Naive B cell (primary cell): Measurements from ENCODE around the gene SCN3B. TPM values are rescaled to one million over a fixed set of nuclear protein-coding genes. Genes with fewer than 3 reads are reported as not detected.

Experiments
- ATAC-seq, 2 donors: fragments of 150-1000 bp; cut with Tn5 transposase; 2 replicates each; pipeline ENCODE4 v1.10.0; 2021; ENCODE audit warnings: low read depth in 2 of 2, mild to moderate bottlenecking in 2 of 2, moderate library complexity in 2 of 2
- DNase-seq: peaks from one replicate; pipeline ENCODE4 v3.0.0; 2022
- H3K27ac Mint-ChIP-seq, 6 donors: one replicate each; pipeline ENCODE4 v1.8.0; 2020 to 2022; ENCODE audit warnings: mild to moderate bottlenecking in 6 of 6, mixed read lengths in 6 of 6, moderate library complexity in 5 of 6, inconsistent platforms in 2 of 6
- H3K27me3 Mint-ChIP-seq, 3 donors: one replicate each; pipeline ENCODE4 v1.8.0; 2021 to 2022; ENCODE audit warnings: mixed read lengths in 3 of 3, mild to moderate bottlenecking in 1 of 3
- H3K36me3 Mint-ChIP-seq, 2 donors: one replicate each; pipeline ENCODE4 v1.8.0; 2020 to 2022; ENCODE audit warnings: mixed read lengths in 2 of 2, inconsistent platforms in 1 of 2, mild to moderate bottlenecking in 1 of 2
- H3K4me1 Mint-ChIP-seq, 3 donors: one replicate each; pipeline ENCODE4 v1.8.0; 2020 to 2022; ENCODE audit warnings: mixed read lengths in 3 of 3, inconsistent platforms in 1 of 3, mild to moderate bottlenecking in 1 of 3, moderate library complexity in 1 of 3
- H3K4me3 Mint-ChIP-seq, 8 donors: one replicate each; pipeline ENCODE4 v1.8.0; 2020 to 2022; ENCODE audit warnings: mild to moderate bottlenecking in 8 of 8, mixed read lengths in 8 of 8, moderate library complexity in 8 of 8, inconsistent platforms in 2 of 8
- H3K9me3 Mint-ChIP-seq, 7 donors: one replicate each; pipeline ENCODE4 v1.8.0; 2020 to 2022; ENCODE audit warnings: mixed read lengths in 7 of 7, mild to moderate bottlenecking in 5 of 7, inconsistent platforms in 2 of 7, moderate library complexity in 1 of 7
- polyA plus RNA-seq, 6 donors: library from polyadenylated mRNA; unstranded; fragments of 300-500 nt; fragmentation: Illumina TruSeq; gene quantifications; one replicate each; pipeline ENCODE4 v1.2.3, GENCODE V29; 2021; ENCODE audit warnings: low read depth in 6 of 6

SCN3B gene
- polyA plus RNA-seq, 6 donors from 2014 or later, result 0.10 TPM; not detected in 5

DNA sequence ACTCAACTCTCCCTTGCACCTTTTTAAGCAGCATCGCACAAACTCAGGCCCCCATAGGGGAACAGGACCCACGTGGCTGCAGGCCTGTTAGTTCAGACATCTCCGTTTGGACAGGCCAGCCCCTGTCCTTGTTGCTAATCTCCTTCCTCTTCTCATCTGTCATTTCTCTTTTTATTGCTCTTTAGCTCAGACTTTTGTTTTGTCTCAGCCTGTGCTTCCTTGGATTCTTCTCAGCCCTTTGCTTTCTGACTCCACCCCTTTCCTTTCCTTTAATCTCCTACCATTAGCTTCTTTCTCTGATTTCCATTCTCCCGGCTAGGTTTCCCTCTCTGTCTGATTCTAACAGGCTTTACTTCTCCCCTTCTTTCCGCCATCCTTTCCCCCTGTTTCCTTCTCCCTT, 68.7 kb downstream of the SCN3B start:
- H3K27me3 Mint-ChIP-seq, result peaks cover 4 to 10% (median 8%) of the 10 kb centered on the region in 3 donors
- no peaks in the 10 kb centered on the region for H3K36me3 Mint-ChIP-seq
- peaks cover 0 to 4% (median 0%) of the 10 kb centered on the region in 7 donors for H3K9me3 Mint-ChIP-seq
- DNase-seq, result no peak
- no peak overlapping the region for H3K27ac Mint-ChIP-seq
- H3K4me1 Mint-ChIP-seq, result peaks cover 3 to 7% (median 5%) of the 10 kb centered on the region in 3 donors
- H3K4me3 Mint-ChIP-seq, result no peak overlapping the region
- ATAC-seq, result no peak

DNA sequence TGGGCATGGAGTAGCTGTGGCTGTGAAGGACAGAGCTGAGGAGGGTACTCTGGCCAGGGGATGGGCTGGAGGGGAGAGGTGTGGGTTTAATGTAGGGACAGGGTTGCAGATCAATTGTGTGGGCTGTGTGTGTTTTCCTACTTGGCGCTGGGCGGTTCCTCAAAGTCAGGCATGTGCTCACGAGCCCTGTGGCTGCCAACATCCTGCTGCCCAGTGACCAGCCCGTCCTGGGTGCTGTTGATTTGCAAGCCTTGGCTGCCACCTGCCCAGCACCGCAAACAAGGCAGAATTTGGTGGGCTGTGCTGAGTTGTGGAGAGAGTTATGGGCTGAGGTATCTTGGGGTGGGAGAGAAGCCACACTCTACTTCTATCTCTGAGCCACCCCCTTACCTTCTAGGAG, 69.2 kb downstream of the SCN3B start:
- Mint-ChIP-seq H3K9me3 (peaks cover 0 to 4% (median 0%) of the 10 kb centered on the region in 7 donors), H3K36me3 (no peaks in the 10 kb centered on the region), H3K27me3 (peaks cover 4 to 13% (median 13%) of the 10 kb centered on the region in 3 donors), H3K4me3 (no peak overlapping the region), H3K27ac (no peak overlapping the region), H3K4me1 (peaks cover 7 to 12% (median 9%) of the 10 kb centered on the region in 3 donors)
- no peak for DNase-seq
- no peak for ATAC-seq

DNA sequence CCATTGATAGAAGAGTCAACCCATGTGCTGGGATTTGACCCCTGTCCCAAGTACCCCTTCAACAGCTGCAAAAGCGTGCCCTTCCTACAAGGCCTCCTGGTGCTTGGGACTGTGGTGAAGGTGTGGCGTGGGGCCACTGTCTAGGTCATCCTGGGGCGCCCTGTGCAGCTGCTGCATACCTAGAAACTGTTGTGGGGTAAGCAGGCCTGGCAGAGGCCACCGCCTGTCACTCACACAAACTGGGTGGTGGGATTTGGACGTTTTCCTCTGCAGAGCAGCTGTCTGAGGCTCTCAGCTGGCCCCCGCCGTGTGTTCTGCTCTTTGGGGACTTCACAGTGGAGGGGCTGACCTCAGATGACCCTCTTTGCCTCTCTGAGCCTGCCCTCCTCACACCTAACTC, 69.7 kb downstream of the SCN3B start:
- Mint-ChIP-seq H3K27me3 (peaks cover 4 to 14% (median 13%) of the 10 kb centered on the region in 3 donors), H3K4me3 (no peak overlapping the region), H3K4me1 (peaks cover 7 to 12% (median 9%) of the 10 kb centered on the region in 3 donors), H3K36me3 (no peaks in the 10 kb centered on the region), H3K27ac (no peak overlapping the region), H3K9me3 (peaks cover 0 to 4% (median 0%) of the 10 kb centered on the region in 7 donors)
- ATAC-seq (no peak), DNase-seq (no peak)

DNA sequence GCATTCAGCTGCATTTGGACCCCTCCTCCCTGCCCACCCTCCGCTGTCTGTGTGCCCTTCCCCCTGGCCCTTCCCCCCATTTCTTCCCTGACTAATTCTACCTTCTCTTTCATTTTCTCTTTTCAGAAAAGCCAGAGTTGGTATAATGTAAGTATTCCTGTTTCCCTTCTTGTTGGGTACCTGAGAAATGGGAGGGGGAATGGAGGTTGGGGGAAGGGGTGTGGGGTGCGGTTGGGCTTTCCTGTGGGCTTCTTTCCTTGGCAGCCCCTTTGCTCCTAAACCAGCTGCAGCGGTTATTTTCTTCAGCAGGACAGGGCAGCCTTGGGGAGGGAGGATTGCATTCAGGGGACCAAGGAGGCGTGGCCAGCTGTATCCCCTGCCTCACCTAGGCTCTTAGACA, 70.2 kb downstream of the SCN3B start:
- ATAC-seq (no peak), DNase-seq (no peak)
- no peak overlapping the region for H3K27ac Mint-ChIP-seq
- no peak overlapping the region for H3K4me3 Mint-ChIP-seq
- H3K36me3 Mint-ChIP-seq, result no peaks in the 10 kb centered on the region
- H3K9me3 Mint-ChIP-seq, result peaks cover 0 to 4% (median 0%) of the 10 kb centered on the region in 7 donors
- H3K4me1 Mint-ChIP-seq, result peaks cover 7 to 12% (median 9%) of the 10 kb centered on the region in 3 donors
- H3K27me3 Mint-ChIP-seq, result peaks cover 4 to 14% (median 13%) of the 10 kb centered on the region in 3 donors

DNA sequence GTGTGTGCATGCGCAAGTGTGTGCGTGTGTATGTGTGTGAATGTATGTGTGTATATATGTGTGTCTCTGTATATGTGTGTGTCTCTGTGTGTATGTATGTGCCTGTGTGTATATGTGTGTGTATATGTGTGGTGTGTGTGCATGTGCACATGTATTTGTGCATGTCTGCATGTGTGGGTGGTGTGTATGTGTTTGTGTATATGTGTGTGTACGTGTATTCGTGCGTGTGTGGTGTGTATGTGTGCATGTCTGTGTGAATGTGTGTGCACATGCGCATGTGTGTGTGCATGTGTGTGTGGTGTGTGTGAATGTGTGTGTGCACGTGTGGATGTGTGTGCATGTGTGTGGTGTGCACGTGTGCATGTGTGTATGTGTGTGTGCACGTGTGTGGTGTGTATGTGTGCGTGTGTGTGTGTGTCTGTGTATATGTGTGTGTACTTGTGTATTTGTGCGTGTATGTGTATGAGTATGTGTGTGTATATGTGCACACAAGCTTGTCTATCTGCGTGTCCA, 71.4 kb downstream of the SCN3B start:
- Mint-ChIP-seq H3K27me3 (peaks cover 4 to 14% (median 13%) of the 10 kb centered on the region in 3 donors), H3K9me3 (peaks cover 0 to 4% (median 0%) of the 10 kb centered on the region in 7 donors), H3K36me3 (no peaks in the 10 kb centered on the region), H3K27ac (no peak overlapping the region), H3K4me3 (no peak overlapping the region), H3K4me1 (peaks cover 7 to 12% (median 9%) of the 10 kb centered on the region in 3 donors)
- no peak for ATAC-seq
- DNase-seq, result no peak

DNA sequence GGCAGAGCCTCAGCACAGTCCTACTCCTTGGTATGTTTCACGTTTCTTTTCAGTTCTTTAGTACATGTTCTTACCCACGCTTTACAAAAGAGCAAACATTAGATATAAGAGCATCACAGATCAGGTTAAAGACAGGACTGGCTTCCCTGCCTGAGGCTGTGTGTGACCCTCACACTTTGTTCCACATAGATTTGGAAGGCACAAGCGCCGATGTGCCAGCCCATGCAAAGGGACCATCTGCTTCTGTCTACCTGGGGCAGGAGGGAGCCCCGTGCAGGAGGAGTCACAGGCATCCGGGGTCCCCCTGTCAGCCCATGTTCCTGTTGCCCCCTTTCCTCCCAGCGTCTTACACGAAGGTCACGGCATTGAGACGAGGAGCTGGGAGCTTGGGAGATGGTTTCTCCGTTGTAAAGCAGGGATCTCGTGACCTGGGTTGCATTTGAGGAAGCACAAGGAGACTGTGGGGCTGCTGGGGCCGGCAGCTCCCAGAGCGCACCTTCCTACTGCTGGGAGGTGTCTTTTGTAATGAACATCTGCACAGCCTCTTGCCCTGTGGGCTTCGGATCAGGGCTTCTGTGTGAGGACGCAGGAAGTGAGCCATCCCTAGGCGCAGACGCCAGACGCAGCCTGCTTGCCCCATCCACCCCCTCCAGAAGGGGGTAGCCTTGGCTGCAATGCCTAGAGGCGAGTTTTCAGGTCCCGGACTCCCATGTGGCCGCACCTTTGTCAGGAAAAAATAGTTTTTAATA, 72.6 kb downstream of the SCN3B start:
- peak overlapping the region in 1 of 6 donors; percentile 24 for H3K27ac Mint-ChIP-seq
- no peaks in the 10 kb centered on the region for H3K36me3 Mint-ChIP-seq
- peaks cover 0 to 4% (median 0%) of the 10 kb centered on the region in 7 donors for H3K9me3 Mint-ChIP-seq
- ATAC-seq (no peak), DNase-seq (no peak)
- peaks cover 4 to 14% (median 13%) of the 10 kb centered on the region in 3 donors for H3K27me3 Mint-ChIP-seq
- H3K4me3 Mint-ChIP-seq, result no peak overlapping the region
- H3K4me1 Mint-ChIP-seq, result peaks cover 9 to 12% (median 12%) of the 10 kb centered on the region in 3 donors

DNA sequence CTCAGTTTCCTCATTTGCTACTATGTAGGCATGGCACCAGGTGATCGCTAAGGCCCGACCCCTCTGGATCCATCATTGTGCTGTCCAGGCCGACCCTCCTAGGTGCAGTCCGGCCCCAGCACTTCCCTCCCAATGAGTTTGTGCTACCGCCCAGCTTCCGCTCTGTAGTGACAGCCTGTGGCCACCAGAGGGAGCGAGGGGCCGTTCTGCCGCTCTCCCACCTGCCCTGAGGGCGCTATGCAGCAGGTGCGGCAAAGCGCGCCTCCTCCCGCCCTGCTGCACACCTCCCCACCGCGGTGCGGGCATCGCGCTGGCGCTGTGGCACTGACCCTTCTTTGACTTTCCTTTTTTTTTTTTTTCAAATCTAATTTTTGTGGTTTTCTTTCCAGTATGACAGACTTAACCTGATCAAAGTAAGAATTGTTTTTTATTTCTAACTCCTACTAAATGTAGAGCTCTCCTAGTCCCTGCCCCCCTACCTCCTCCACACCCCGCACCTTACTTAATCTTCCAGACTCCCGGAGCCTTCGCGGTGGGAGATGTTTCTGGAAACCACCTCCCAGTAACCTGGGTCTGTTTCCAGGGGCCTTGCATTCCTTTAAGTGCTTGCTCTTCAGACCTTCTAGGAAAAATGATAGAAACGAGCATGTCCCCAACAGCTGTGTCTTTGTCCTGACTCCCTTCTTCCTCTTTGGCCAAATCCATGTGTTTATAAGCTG, 73.7 kb downstream of the SCN3B start:
- Mint-ChIP-seq H3K36me3 (no peaks in the 10 kb centered on the region), H3K27me3 (peaks cover 9 to 21% (median 13%) of the 10 kb centered on the region in 3 donors), H3K27ac (no peak overlapping the region), H3K4me1 (peaks cover 14 to 18% (median 18%) of the 10 kb centered on the region in 3 donors), H3K4me3 (peak overlapping the region in 1 of 8 donors; percentile 6), H3K9me3 (peaks cover 0 to 4% (median 0%) of the 10 kb centered on the region in 7 donors)
- ATAC-seq (peak; percentile 75 to 86), DNase-seq (peak; percentile 47)

DNA sequence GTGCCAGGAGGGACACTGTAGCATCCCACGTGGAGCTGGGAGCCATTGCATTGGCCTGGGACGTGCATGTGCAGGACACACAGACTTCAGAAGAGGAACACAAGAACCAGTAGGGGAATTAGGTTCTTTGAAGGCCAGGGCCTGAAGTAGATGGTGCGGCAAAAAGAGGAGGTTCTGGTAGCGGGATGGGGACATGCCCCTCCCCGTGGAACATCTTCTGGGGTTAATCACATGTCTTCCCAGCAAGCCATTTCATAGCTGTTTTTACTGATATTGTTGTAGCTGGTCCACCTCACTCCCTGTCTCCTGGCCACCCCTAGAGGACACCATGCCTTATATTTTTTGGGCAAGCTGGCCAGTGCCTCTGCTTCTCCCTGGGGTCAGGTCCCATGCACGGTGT, 74.3 kb downstream of the SCN3B start:
- Mint-ChIP-seq H3K4me3 (peak overlapping the region in 2 of 8 donors; percentile 34 to 82), H3K27ac (no peak overlapping the region), H3K36me3 (no peaks in the 10 kb centered on the region), H3K4me1 (peaks cover 14 to 18% (median 18%) of the 10 kb centered on the region in 3 donors), H3K27me3 (peaks cover 9 to 21% (median 13%) of the 10 kb centered on the region in 3 donors), H3K9me3 (peaks cover 0 to 4% (median 0%) of the 10 kb centered on the region in 7 donors)
- no peak for ATAC-seq
- DNase-seq, result no peak

DNA sequence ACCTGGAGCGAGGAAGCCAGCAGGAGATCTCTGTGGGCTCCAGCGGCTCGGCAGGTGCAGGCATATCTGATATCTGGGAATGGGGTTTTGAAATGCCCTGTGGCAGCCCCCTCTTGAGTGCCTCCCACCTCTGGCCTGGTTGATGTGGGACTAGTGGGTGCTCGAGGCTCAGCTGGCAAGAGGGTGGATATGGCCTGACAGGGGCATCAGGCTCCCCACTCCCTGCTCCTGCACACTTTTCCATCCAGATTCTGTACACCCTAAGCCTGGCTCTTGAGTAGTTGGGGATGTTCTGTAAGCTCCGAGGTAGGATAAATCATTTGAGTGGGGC, 75.0 kb downstream of the SCN3B start:
- peaks cover 9 to 21% (median 13%) of the 10 kb centered on the region in 3 donors for H3K27me3 Mint-ChIP-seq
- H3K36me3 Mint-ChIP-seq, result no peaks in the 10 kb centered on the region
- no peak overlapping the region for H3K27ac Mint-ChIP-seq
- H3K4me1 Mint-ChIP-seq, result peaks cover 14 to 18% (median 18%) of the 10 kb centered on the region in 3 donors
- H3K4me3 Mint-ChIP-seq, result no peak overlapping the region
- H3K9me3 Mint-ChIP-seq, result peaks cover 0 to 4% (median 0%) of the 10 kb centered on the region in 7 donors
- ATAC-seq, result no peak
- no peak for DNase-seq

Other genes starting within 250 kb of the SCN3B start
- gene GRAMD1B, start 224.4 kb downstream of the SCN3B start, polyA plus RNA-seq, result under 1 TPM in 1 of 6 donors, not detected in 5; 0.84 TPM
- gene ZNF202, start 87.0 kb upstream of the SCN3B start, polyA plus RNA-seq, result 10 to 100 TPM in 2 of 6 donors, 1 to 10 TPM in 3, not detected in 1; 6.3 to 16.4 (median 8.8) TPM
- gene OR6X1, start 99.9 kb upstream of the SCN3B start, polyA plus RNA-seq, result not detected
- gene OR6M1, start 151.7 kb upstream of the SCN3B start, polyA plus RNA-seq, result not detected
- not detected for gene TMEM225, start 231.0 kb upstream of the SCN3B start, polyA plus RNA-seq
- gene OR8D4, start 247.5 kb upstream of the SCN3B start, polyA plus RNA-seq, result not detected